Transverse colon (tissue), 4 donors: ENCODE data around the gene CDK17. TPM values are rescaled to one million over a fixed set of nuclear protein-coding genes. Genes with fewer than 3 reads are reported as not detected.
A peak's percentile ranks its signal among the peaks of the same experiment; 100 is the strongest.

ENCODE experiments used
- DNase-seq: peaks from one replicate; pipeline ENCODE4 v3.0.0-alpha.2; 2019
- H3K27ac ChIP-seq, 4 donors: fragments of 200-600 bp; sonication (generic); 2 replicates each; pipeline ENCODE4 v1.5.1; 2016 to 2018; ENCODE audit warnings: inconsistent platforms in 4 of 4
- H3K27me3 ChIP-seq: fragments of 200-600 bp; sonication (generic); 2 replicates; pipeline ENCODE4 v1.5.1; 2017; ENCODE audit warnings: inconsistent platforms
- H3K36me3 ChIP-seq, 4 donors: fragments of 200-600 bp; sonication (generic); 2 replicates each; pipeline ENCODE4 v1.5.1; 2017 to 2019; ENCODE audit warnings: inconsistent platforms in 4 of 4
- H3K4me1 ChIP-seq, 4 donors: fragments of 200-600 bp; sonication (generic); 2 replicates each; pipeline ENCODE4 v1.5.1; 2017 to 2020; ENCODE audit warnings: inconsistent platforms in 4 of 4
- H3K4me3 ChIP-seq, 4 donors: fragments of 200-600 bp; sonication (generic); 1 replicate in 1 of 4; 2 replicates in 3 of 4; pipeline versions ENCODE4 v1.5.1 to v1.6.1; 2017 to 2019; ENCODE audit warnings: inconsistent platforms in 4 of 4
- H3K9me3 ChIP-seq, 2 donors: fragments of 200-600 bp; sonication (generic); 2 replicates each; pipeline ENCODE4 v1.5.1; 2017 to 2019; ENCODE audit warnings: inconsistent platforms in 2 of 2
- EP300 ChIP-seq: sonication (generic); formaldehyde crosslinking; IDR thresholded peaks from one replicate; pipeline ENCODE4 v1.6.1; 2017; ENCODE audit warnings: antibody characterized with exemption, low read depth
- POLR2A ChIP-seq: fragments of 450-650 bp; IDR thresholded peaks from one replicate; pipeline ENCODE4 v1.6.1; 2016; ENCODE audit warnings: antibody characterized with exemption, mild to moderate bottlenecking, moderate library complexity
- POLR2AphosphoS5 ChIP-seq, 3 donors: sonication (generic); formaldehyde crosslinking; IDR thresholded peaks; one replicate each; pipeline ENCODE4 v1.6.1; 2016; ENCODE audit warnings: antibody characterized with exemption in 3 of 3
- WGBS, 2 donors: methylation state at CpG; one replicate each; pipeline ENCODE4 v1.1.5; 2018; ENCODE audit warnings: low coverage in 1 of 2; 5-methylcytosine and 5-hydroxymethylcytosine counted together
- in situ Hi-C, 4 donors: fragments of 200-750 bp; cut with MboI; loops; one replicate each; pipeline versions ENCODE4 v1.15.0 to v1.15.1; 2017; ENCODE audit warnings: low sequenced_read_pairs in 3 of 4, low pct_ligation_motif_present in 1 of 4, low pct_unique_long_range_greater_than_20kb in 1 of 4
- intact Hi-C: fragments of 100-400 bp; cut with DNase I; formaldehyde crosslinking; loops from one replicate; pipeline ENCODE4 v1.15.1; 2023; ENCODE audit warnings: low total_unique reads
- total RNA-seq, 4 donors: library from RNA; depleted of rRNA; stranded (reverse); fragments of >200 nt; gene quantifications; one replicate each; pipeline ENCODE4 v1.1.0, GENCODE V29; 2016
- TF ChIP-seq, protein P1 (sequence below), 5 experiments: fragments of 200-600 bp in 3 of 5; fragments of 450-650 bp in 2 of 5; sonication (generic) in 3 of 5; IDR thresholded peaks; 1 replicate in 2 of 5; 2 replicates in 3 of 5; pipeline ENCODE4 v1.5.1; 2016 to 2017; ENCODE audit warnings: antibody characterized with exemption in 5 of 5, inconsistent platforms in 3 of 5, mild to moderate bottlenecking in 2 of 5, moderate library complexity in 1 of 5

Gene CDK17
- total RNA-seq, 4 donors from 2014 or later = 32.5 to 81.4 (median 51.8) TPM

DNA sequence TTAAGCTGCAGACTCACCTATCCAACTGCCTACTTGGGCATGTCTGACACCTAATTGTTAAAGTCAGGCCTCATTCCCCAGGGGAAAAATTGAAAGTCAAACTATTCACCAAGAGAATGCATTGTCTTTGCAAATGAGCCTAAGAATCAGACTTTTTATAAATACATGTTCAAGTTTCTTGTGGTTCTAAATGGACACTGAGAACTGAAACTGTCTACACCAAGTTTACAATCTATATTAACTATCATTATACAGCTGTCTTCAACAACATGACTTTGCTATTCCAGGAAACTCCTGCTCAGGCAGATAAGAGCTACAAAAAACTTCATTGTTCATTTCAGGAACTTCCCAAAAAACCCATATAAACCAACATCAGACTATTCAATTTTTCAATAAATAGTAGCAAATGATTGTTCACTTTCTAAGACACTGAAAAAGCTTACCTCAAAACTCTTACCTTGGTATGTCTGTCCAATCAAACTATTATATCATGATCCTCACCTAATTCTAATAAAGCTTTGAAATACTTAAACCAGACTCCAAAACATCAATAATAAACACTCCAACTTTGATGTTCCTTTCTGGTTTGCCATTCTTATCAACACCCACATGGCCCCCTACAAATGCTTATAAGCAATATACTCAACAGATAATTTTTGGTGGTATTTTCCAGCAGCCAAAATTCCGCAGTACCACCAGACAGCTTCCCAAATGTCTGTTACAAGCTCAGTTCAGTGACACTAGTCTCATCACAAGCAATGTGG, 24.2 kb downstream of the CDK17 start:
- in situ Hi-C loops = no loop called here
- Histone ChIP-seq H3K4me3 (no peak overlapping the region), H3K27me3 (no peaks in the 10 kb centered on the region), H3K36me3 (no peaks in the 10 kb centered on the region), H3K4me1 (peaks cover 14 to 70% (median 43%) of the 10 kb centered on the region in 4 donors), H3K9me3 (peaks cover 0 to 3% of the 10 kb centered on the region in 2 donors), H3K27ac (peak overlapping the region; percentile 62 to 71 (median 66))
- intact Hi-C loops = no loop called here
- 91% methylated on average over 1 of the region's 1 CpG for WGBS, 2 donors
- TF ChIP-seq, protein P1, sequence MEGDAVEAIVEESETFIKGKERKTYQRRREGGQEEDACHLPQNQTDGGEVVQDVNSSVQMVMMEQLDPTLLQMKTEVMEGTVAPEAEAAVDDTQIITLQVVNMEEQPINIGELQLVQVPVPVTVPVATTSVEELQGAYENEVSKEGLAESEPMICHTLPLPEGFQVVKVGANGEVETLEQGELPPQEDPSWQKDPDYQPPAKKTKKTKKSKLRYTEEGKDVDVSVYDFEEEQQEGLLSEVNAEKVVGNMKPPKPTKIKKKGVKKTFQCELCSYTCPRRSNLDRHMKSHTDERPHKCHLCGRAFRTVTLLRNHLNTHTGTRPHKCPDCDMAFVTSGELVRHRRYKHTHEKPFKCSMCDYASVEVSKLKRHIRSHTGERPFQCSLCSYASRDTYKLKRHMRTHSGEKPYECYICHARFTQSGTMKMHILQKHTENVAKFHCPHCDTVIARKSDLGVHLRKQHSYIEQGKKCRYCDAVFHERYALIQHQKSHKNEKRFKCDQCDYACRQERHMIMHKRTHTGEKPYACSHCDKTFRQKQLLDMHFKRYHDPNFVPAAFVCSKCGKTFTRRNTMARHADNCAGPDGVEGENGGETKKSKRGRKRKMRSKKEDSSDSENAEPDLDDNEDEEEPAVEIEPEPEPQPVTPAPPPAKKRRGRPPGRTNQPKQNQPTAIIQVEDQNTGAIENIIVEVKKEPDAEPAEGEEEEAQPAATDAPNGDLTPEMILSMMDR (IDR thresholded peaks at IDR 0.05) = no peak
- TF ChIP-seq POLR2AphosphoS5 (IDR thresholded peaks at IDR 0.05) (no peak), POLR2A (no peak), EP300 (no peak)
- DNase-seq = no peak

DNA sequence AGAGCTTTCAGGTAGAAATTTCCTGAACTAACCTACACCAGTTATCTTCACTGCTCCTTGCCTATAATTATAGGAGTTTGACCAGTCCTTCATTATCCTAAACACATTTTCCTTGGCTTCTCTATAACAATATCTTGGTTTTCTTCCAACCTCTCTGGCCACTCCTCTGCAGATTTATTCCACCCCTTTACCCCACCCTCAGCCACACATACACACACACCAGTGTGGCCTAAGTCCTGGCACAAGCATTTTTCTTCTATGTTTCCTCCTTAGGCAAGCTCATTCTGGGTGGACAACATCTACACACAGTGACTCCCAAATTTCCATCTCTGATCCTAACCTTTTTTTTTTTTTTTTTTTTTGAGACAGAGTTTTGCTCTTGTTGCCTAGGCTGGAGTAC, 25.1 kb downstream of the CDK17 start:
- Histone ChIP-seq H3K36me3 (no peaks in the 10 kb centered on the region), H3K4me3 (no peak overlapping the region), H3K27ac (peak overlapping the region; percentile 62 to 71 (median 66)), H3K9me3 (peaks cover 0 to 3% of the 10 kb centered on the region in 2 donors), H3K27me3 (no peaks in the 10 kb centered on the region), H3K4me1 (peaks cover 14 to 74% (median 47%) of the 10 kb centered on the region in 4 donors)
- in situ Hi-C loops = no loop called here
- intact Hi-C loops = no loop called here
- peak; percentile 33 for DNase-seq
- TF ChIP-seq POLR2AphosphoS5 (IDR thresholded peaks at IDR 0.05) (peak in 1 of 3 donors; percentile 41), POLR2A (no peak), EP300 (no peak)

DNA sequence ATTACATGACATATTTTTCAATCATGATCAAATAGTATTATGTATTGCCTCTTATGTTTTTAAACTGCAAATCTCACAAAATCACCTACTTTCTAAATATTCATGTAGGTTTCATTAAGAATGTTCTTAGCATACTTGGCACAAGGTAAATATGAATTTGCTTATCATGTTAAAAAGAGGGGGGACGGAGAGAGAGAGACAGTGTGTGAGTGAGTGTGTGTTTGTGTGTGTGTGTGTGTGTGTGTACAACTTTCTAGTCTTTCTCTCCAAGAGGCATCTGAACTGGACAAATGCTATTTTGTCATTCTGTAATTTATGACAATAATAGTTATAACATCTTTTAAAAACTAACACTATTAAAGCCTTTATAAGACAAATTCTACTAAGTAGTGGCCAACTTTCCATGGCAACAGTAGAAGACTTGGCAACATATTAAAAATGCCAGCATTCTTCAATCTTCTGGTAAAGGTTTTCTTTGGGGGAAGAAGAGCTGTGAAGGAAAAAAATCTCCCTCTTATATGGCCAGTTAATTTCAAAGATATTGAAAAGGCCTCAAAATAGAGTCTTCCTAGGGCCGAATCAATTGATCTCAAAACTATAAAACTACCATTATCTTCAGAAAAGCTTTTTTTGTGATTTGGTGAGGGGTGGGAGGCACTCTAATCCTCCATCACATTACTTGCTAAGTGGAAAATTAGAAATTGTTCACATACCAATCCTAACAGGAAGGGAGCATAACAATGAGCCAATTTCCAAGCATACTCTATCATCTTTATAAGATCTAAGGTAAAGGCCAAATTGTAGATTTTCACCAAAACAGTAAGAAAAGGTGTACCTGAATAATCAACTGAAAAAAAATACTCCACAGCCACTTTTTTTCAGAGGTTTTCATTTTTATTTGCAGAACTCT, 28.2 kb downstream of the CDK17 start:
- DNase-seq = no peak
- no peaks in the 10 kb centered on the region for H3K36me3 ChIP-seq
- WGBS, 2 donors = 73 to 89% methylated on average over 2 of the region's 2 CpGs
- H3K27me3 ChIP-seq = no peaks in the 10 kb centered on the region
- peaks cover 15 to 78% (median 57%) of the 10 kb centered on the region in 4 donors for H3K4me1 ChIP-seq
- in situ Hi-C loops = no loop called here
- no peaks in the 10 kb centered on the region for H3K9me3 ChIP-seq
- TF ChIP-seq, protein P1 (IDR thresholded peaks at IDR 0.05) = no peak
- TF ChIP-seq EP300 = no peak
- H3K27ac ChIP-seq = no peak overlapping the region
- no peak overlapping the region for H3K4me3 ChIP-seq
- intact Hi-C loops = no loop called here

DNA sequence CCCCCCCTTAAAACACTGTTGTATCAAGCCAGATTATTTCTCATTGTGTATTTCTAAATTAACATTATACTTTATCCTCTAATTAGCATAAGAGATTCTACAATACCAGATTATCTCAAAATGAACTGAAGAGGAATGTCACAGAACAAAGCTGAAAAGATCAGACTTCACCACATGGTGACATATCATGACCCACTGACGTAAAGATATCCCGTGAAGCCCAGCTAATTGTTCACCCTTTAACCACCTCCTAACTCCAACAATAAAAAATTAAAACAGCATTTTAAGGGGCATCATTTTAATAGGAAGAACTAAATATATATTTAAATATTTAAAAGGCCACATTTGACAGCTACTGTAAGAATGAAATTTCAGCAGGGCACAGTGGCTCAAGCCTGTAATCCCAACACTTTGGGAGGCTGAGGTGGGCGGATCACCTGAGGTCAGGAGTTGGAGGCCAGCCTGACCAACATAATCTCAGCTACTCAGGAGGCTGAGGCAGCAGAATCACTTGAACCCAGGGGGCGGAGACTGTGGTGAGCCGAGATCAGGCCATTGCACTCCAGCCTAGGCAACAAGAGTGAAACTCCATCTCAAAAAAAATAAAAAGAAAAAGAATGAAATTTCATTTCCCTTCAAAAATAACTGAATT, 29.0 kb downstream of the CDK17 start:
- no peaks in the 10 kb centered on the region for H3K36me3 ChIP-seq
- DNase-seq = no peak
- WGBS, 2 donors = 78 to 85% methylated on average over 4 to 5 of the region's 5 CpGs
- peak overlapping the region in 1 of 4 donors; percentile 16 for H3K27ac ChIP-seq
- TF ChIP-seq EP300 (no peak), POLR2A (no peak)
- TF ChIP-seq, protein P1 (IDR thresholded peaks at IDR 0.05) = no peak
- intact Hi-C loops (no loop called here), in situ Hi-C loops (no loop called here)
- H3K4me1 ChIP-seq = peaks cover 8 to 73% (median 49%) of the 10 kb centered on the region in 4 donors
- no peak overlapping the region for H3K4me3 ChIP-seq
- no peaks in the 10 kb centered on the region for H3K27me3 ChIP-seq
- H3K9me3 ChIP-seq = no peaks in the 10 kb centered on the region
